Pancreas (tissue), 10 donors: ENCODE data around the gene CXCL9. TPM values are rescaled to one million over a fixed set of nuclear protein-coding genes. Genes with fewer than 3 reads are reported as not detected.
A peak's percentile ranks its signal among the peaks of the same experiment; 100 is the strongest.

Experiments
- ATAC-seq, 4 donors: fragments of 200-7000 bp; cut with Tn5 transposase; one replicate each; pipeline versions ENCODE4 v1.8.0 to v1.9.1; 2020; ENCODE audit warnings: mild to moderate bottlenecking in 4 of 4, moderate library complexity in 4 of 4
- DNase-seq, 6 donors: peaks; one replicate each; pipeline ENCODE4 v3.0.0-alpha.2; 2020
- FAIRE-seq: peaks from 2 replicates; lab custom pipeline; 2012; peaks lifted over from hg19 to GRCh38; lab: Jason Lieb, UNC
- H3K27ac ChIP-seq, 4 donors: fragments of 200-600 bp; sonication (generic); 1 replicate in 3 of 4; 2 replicates in 1 of 4; pipeline versions ENCODE4 v1.5.0 to v1.8.0; 2020
- H3K27me3 ChIP-seq, 4 donors: fragments of 200-600 bp; one replicate each; pipeline ENCODE4 v1.8.0; 2021
- H3K36me3 ChIP-seq, 3 donors: fragments of 200-600 bp; sonication (generic) in 1 of 3; one replicate each; pipeline versions ENCODE4 v1.5.0 to v1.8.0; 2020 to 2021
- H3K4me1 ChIP-seq, 3 donors: fragments of 200-600 bp; one replicate each; pipeline ENCODE4 v1.8.0; 2021
- H3K4me3 ChIP-seq, 4 donors: fragments of 200-600 bp; sonication (generic) in 2 of 4; one replicate each; pipeline versions ENCODE4 v1.5.0 to v1.8.0; 2020 to 2021
- H3K9me3 ChIP-seq, 4 donors: fragments of 200-600 bp; one replicate each; pipeline ENCODE4 v1.8.0; 2021
- WGBS, 2 donors: extraction: QIAGEN DNeasy Blood & Tissue Kit; methylation state at CpG; one replicate each; pipeline ENCODE4 v1.1.7; 2013; 5-methylcytosine and 5-hydroxymethylcytosine counted together
- intact Hi-C, 3 donors: fragments of 100-400 bp; cut with DNase I; formaldehyde crosslinking; loops; one replicate each; pipeline versions ENCODE4 v1.11.1 to v1.14.2; 2022
- polyA plus RNA-seq, 2 donors: library from polyadenylated mRNA; stranded (reverse); fragments of 200-250 nt; gene quantifications; one replicate each; pipeline ENCODE4 v1.2.3, GENCODE V29; 2013
- total RNA-seq, 6 donors: library from RNA; stranded (reverse); fragmentation: NEBNext Ultra II Directional in 4 of 6; extraction: Animal tissue kit (Norgen Biotek cat#: 25700) in 4 of 6; gene quantifications; one replicate each; pipeline versions ENCODE4 v1.2.1 to v1.2.4, GENCODE V29; 2021 to 2023
- TF ChIP-seq, protein P1 (sequence below), 4 donors: fragments of 200-600 bp; sonication (generic) in 3 of 4; IDR thresholded peaks; one replicate each; pipeline versions ENCODE4 v1.5.0 to v1.8.0; 2021; ENCODE audit warnings: antibody characterized with exemption in 4 of 4
- donor health status: healthy with polysubstance abuse.
- donor health status: DM: no; HTN: no; CAD: no; lungs with moderate emphysema.
- donor health status: DM: no; HTN: no; CAD: no.
- donor health status: control.
- donor health status: control.
- donor health status: Bipolar disorder and iron deficiency.
- donor health status: DM: yes; HTN: yes; CAD: no.
- donor health status: DM: no; HTN: no; CAD: no.
- donor health status: DM: no; HTN: no; CAD: no.
- donor health status: DM: yes; HTN: yes; CAD: no.

CXCL9 gene
- total and polyA plus RNA-seq, 8 donors, result 0.05 to 0.87 (median 0.16) TPM; not detected in 1

DNA sequence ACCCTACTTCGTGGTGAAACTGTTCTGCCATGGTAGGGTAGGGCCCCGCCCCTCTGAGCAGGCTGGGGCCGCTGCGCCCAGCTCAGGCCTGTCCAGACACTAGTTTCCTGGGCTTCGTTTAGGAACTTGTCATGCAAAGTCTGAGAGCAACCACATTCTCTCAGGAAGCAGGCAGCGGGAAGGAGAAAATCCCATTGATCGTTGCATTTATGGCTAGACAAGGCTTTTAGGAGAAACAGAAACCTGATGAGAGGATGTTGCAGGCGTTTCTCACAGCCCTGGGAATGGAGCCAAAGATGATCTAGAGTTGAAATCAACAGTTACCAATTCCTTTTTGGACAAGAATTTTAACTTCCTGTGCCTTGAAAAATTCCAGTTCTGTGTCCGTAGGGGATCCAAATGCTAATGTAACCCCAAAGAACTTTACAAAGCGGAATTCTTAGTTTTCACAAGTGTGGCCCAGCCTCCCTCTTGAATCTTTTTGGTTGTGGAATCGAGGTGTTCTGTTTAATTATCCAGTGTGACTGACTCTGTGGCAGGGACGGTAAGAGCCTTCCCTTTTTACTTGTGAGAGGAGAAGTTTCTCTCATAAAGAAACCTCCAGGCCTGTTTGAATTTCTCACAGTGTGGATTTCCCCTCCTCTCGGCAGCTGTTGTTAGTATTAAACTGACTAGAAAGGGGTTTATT lies 4.5 kb upstream of the CXCL9 start:
- ATAC-seq (no peak), FAIRE-seq (no peak), DNase-seq (no peak)
- intact Hi-C loops, result no loop called here
- H3K9me3 ChIP-seq, result no peaks in the 10 kb centered on the region
- H3K4me1 ChIP-seq, result peaks cover 0 to 16% (median 13%) of the 10 kb centered on the region in 3 donors
- no peaks in the 10 kb centered on the region for H3K36me3 ChIP-seq
- no peak overlapping the region for H3K4me3 ChIP-seq
- WGBS, 2 donors, result 76 to 86% methylated on average over 13 of the region's 13 CpGs
- peak overlapping the region in 2 of 4 donors; percentile 15 to 51 for H3K27ac ChIP-seq
- TF ChIP-seq, protein P1, sequence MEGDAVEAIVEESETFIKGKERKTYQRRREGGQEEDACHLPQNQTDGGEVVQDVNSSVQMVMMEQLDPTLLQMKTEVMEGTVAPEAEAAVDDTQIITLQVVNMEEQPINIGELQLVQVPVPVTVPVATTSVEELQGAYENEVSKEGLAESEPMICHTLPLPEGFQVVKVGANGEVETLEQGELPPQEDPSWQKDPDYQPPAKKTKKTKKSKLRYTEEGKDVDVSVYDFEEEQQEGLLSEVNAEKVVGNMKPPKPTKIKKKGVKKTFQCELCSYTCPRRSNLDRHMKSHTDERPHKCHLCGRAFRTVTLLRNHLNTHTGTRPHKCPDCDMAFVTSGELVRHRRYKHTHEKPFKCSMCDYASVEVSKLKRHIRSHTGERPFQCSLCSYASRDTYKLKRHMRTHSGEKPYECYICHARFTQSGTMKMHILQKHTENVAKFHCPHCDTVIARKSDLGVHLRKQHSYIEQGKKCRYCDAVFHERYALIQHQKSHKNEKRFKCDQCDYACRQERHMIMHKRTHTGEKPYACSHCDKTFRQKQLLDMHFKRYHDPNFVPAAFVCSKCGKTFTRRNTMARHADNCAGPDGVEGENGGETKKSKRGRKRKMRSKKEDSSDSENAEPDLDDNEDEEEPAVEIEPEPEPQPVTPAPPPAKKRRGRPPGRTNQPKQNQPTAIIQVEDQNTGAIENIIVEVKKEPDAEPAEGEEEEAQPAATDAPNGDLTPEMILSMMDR (IDR thresholded peaks at IDR 0.05), result no peak
- no peaks in the 10 kb centered on the region for H3K27me3 ChIP-seq

DNA sequence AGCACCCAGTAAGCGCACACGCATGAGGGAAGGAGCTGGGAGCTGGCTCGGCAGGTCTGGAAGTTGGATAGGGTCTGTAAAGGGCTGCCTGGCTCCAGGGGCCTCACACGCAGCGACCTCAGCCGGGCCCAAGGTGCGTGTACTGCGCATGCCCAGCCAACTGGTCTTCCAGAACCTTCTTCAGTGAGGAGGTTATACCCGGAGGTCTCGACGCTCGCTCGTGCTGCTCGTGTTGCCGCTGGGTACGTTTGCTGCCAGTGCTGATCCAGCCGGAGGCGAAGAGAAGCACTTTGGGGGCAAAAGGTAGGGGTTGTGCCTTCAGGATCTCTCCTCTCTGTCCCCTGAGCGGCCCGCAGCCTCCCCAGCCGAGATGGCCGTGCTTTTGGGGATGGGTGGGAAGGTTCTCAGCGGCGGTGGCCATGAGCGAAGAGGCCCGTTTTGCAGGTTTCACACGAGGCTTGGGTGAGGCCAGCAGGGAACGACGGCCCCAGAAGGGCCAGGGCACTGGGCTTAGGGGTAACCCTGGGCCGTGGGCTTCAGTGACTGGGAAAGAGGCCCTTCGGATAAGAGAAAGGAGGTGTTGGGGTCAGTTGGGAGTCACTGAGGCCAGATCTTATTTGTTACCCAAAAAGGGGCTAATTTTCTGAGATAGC lies 3.8 kb upstream of the CXCL9 start:
- ATAC-seq, result no peak
- TF ChIP-seq, protein P1 (IDR thresholded peaks at IDR 0.05), result no peak
- H3K27ac ChIP-seq, result peak overlapping the region in 2 of 4 donors; percentile 15 to 51

DNA sequence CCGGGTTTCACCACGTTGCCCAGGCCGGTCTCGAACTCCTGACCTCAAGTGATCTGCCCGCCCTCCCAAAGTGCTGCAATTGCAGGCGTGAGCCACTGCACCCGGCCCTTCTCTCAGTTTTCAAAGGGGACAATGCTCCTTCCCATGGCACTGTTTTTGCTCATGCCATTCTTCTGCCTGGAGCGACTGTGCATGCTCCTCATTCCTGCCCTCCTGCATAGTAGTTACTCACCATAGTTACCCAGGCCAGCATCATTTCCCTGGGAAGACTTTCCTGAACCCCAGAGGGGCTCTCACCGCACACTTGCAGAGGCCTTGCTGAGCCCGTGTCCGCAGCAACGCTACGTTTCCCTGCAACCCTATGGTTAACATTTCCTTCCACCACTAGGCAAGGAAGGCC lies 3.3 kb upstream of the CXCL9 start:
- TF ChIP-seq, protein P1 (IDR thresholded peaks at IDR 0.05), result no peak
- WGBS, 2 donors, result 95 to 96% methylated on average over 13 of the region's 13 CpGs
- ATAC-seq (no peak), FAIRE-seq (no peak), DNase-seq (no peak)
- intact Hi-C loops, result no loop called here
- Histone ChIP-seq H3K36me3 (no peaks in the 10 kb centered on the region), H3K9me3 (no peaks in the 10 kb centered on the region), H3K4me1 (peaks cover 0 to 20% (median 13%) of the 10 kb centered on the region in 3 donors), H3K27me3 (no peaks in the 10 kb centered on the region), H3K27ac (no peak overlapping the region), H3K4me3 (no peak overlapping the region)

More for the DNA sequence above, 3.8 kb upstream of the CXCL9 start:
- Histone ChIP-seq H3K9me3 (no peaks in the 10 kb centered on the region), H3K4me1 (peaks cover 0 to 20% (median 13%) of the 10 kb centered on the region in 3 donors), H3K4me3 (no peak overlapping the region), H3K36me3 (no peaks in the 10 kb centered on the region), H3K27me3 (no peaks in the 10 kb centered on the region)
- DNase-seq, result peak in 1 of 6 donors; percentile 51
- no peak for FAIRE-seq
- intact Hi-C loops, result no loop called here
- 95 to 97% methylated on average over 31 of the region's 31 CpGs for WGBS, 2 donors

DNA sequence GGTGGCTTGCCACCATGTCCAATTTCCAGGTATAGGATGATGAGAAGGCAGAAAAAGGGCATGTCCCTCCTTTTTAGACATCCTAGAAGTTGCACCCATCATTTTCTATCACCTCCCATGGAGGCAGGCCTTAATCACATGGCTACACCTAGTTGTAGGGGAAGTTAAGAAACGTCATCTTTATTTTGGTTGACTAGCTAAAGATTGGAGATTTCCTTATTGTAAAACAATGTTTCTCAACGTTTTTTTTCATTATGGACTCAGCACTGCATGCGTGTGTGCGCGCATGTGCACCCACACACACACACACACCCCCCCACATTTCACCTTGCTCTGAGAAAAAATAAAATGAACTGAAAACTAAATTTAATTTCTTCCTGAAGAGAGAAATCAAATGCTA lies 2.0 kb upstream of the CXCL9 start:
- no peaks in the 10 kb centered on the region for H3K9me3 ChIP-seq

More for the DNA sequence above, 2.0 kb upstream of the CXCL9 start:
- intact Hi-C loops, result no loop called here
- H3K36me3 ChIP-seq, result no peaks in the 10 kb centered on the region
- no peak overlapping the region for H3K27ac ChIP-seq
- DNase-seq (no peak), ATAC-seq (no peak), FAIRE-seq (no peak)
- WGBS, 2 donors, result 79 to 85% methylated on average over 5 of the region's 5 CpGs
- TF ChIP-seq, protein P1 (IDR thresholded peaks at IDR 0.05), result no peak
- H3K27me3 ChIP-seq, result no peaks in the 10 kb centered on the region
- no peak overlapping the region for H3K4me3 ChIP-seq
- peaks cover 0 to 20% (median 13%) of the 10 kb centered on the region in 3 donors for H3K4me1 ChIP-seq
